Mesenchymal stem cell (in vitro differentiated cells and primary cell): Measurements from ENCODE around the gene UCHL5.
A peak's percentile ranks its signal among the peaks of the same experiment; 100 is the strongest.

Source experiments
- DNase-seq: peaks from one replicate; pipeline ENCODE4 v3.0.0-alpha.2; 2013
- H2AFZ ChIP-seq: one replicate; pipeline ENCODE4 v1.6.1; 2013; ENCODE audit warnings: low read depth, mild to moderate bottlenecking, control low read depth, inconsistent platforms, low read length, moderate library complexity
- H2AK5ac ChIP-seq: 2 replicates; pipeline ENCODE4 v1.6.1; 2013; ENCODE audit warnings: low read length, moderate library complexity, mild to moderate bottlenecking, inconsistent platforms; ENCODE audit not compliant: severe bottlenecking
- H2BK120ac ChIP-seq: one replicate; pipeline ENCODE4 v1.6.1; 2013; ENCODE audit warnings: low read depth, mild to moderate bottlenecking, inconsistent platforms, low read length, moderate library complexity
- H2BK12ac ChIP-seq, 2 experiments: one replicate each; pipeline ENCODE4 v1.6.1; 2013; ENCODE audit warnings: inconsistent platforms in 2 of 2, low read length in 2 of 2, mild to moderate bottlenecking in 2 of 2, moderate library complexity in 2 of 2, control low read depth in 1 of 2
- H2BK15ac ChIP-seq: one replicate; pipeline ENCODE4 v1.6.1; 2013; ENCODE audit warnings: mild to moderate bottlenecking, low read depth, inconsistent platforms; ENCODE audit not compliant: poor library complexity, severe bottlenecking
- H2BK5ac ChIP-seq: 2 replicates; pipeline ENCODE4 v1.6.1; 2013; ENCODE audit warnings: low read depth, mild to moderate bottlenecking, low read length, control low read depth, inconsistent platforms; ENCODE audit not compliant: poor library complexity, severe bottlenecking
- H3K14ac ChIP-seq, 2 experiments: one replicate each; pipeline ENCODE4 v1.6.1; 2013; ENCODE audit warnings: inconsistent platforms in 2 of 2, low read length in 2 of 2, control low read depth in 1 of 2, mild to moderate bottlenecking in 1 of 2, moderate library complexity in 1 of 2
- H3K18ac ChIP-seq, 2 experiments: one replicate each; pipeline ENCODE4 v1.6.1; 2013; ENCODE audit warnings: inconsistent platforms in 2 of 2, low read length in 2 of 2, control low read depth in 1 of 2, low read depth in 1 of 2, mild to moderate bottlenecking in 1 of 2
- H3K23ac ChIP-seq, 2 experiments: one replicate each; pipeline ENCODE4 v1.6.1; 2013; ENCODE audit warnings: inconsistent platforms in 2 of 2, low read length in 2 of 2, mild to moderate bottlenecking in 2 of 2, moderate library complexity in 2 of 2, control low read depth in 1 of 2
- H3K27ac ChIP-seq: 2 replicates; pipeline ENCODE4 v1.5.1; 2013; ENCODE audit warnings: mild to moderate bottlenecking, moderate library complexity, low read length, control low read depth, inconsistent platforms; ENCODE audit not compliant: poor library complexity, severe bottlenecking
- H3K27me3 ChIP-seq, 2 experiments: 2 replicates each; pipeline versions ENCODE4 v1.6.1 to v1.7.0; 2013; ENCODE audit warnings: low read length in 2 of 2, mild to moderate bottlenecking in 2 of 2, moderate library complexity in 2 of 2, control low read depth in 1 of 2, inconsistent platforms in 1 of 2; ENCODE audit not compliant: control insufficient read depth in 1 of 2, insufficient read depth in 1 of 2
- H3K36me3 ChIP-seq, 2 experiments: 2 replicates each; pipeline versions ENCODE4 v1.6.1 to v1.7.0; 2013; ENCODE audit warnings: low read length in 2 of 2, control low read depth in 1 of 2, inconsistent platforms in 1 of 2, low read depth in 1 of 2, mild to moderate bottlenecking in 1 of 2; ENCODE audit not compliant: insufficient read depth in 2 of 2, control insufficient read depth in 1 of 2
- H3K4ac ChIP-seq, 2 experiments: one replicate each; pipeline ENCODE4 v1.6.1; 2013; ENCODE audit warnings: inconsistent platforms in 2 of 2, low read length in 2 of 2, mild to moderate bottlenecking in 2 of 2, moderate library complexity in 2 of 2, control low read depth in 1 of 2, low read depth in 1 of 2
- H3K4me1 ChIP-seq: 2 replicates; pipeline ENCODE4 v1.6.1; 2013; ENCODE audit warnings: low read depth, low read length, control low read depth; ENCODE audit not compliant: control insufficient read depth, insufficient read depth
- H3K4me2 ChIP-seq: 2 replicates; pipeline ENCODE4 v1.6.1; 2013; ENCODE audit warnings: low read length, mild to moderate bottlenecking, inconsistent platforms; ENCODE audit not compliant: poor library complexity, severe bottlenecking
- H3K4me3 ChIP-seq, 2 experiments: 2 replicates each; pipeline versions ENCODE4 v1.5.1 to v1.7.0; 2013; ENCODE audit warnings: low read length in 2 of 2, mild to moderate bottlenecking in 2 of 2, control low read depth in 1 of 2, low read depth in 1 of 2; ENCODE audit not compliant: insufficient read depth in 1 of 2
- H3K79me1 ChIP-seq: replicated peaks from 2 replicates; pipeline ENCODE4 v1.6.1; 2013; ENCODE audit warnings: mild to moderate bottlenecking, control low read depth, low read length, inconsistent platforms; ENCODE audit not compliant: poor library complexity, severe bottlenecking
- H3K9ac ChIP-seq: 2 replicates; pipeline ENCODE4 v1.7.0; 2013; ENCODE audit warnings: mild to moderate bottlenecking, low read length, moderate library complexity
- H3K9me3 ChIP-seq: 2 replicates; pipeline ENCODE4 v1.7.0; 2013; ENCODE audit warnings: mild to moderate bottlenecking, low read length; ENCODE audit not compliant: control insufficient read depth
- H4K8ac ChIP-seq: one replicate; pipeline ENCODE4 v1.6.1; 2013; ENCODE audit warnings: inconsistent platforms, mild to moderate bottlenecking, low read length, moderate library complexity
- H4K91ac ChIP-seq: one replicate; pipeline ENCODE4 v1.6.1; 2013; ENCODE audit warnings: mild to moderate bottlenecking, low read length, inconsistent platforms
- WGBS: methylation state at CpG from one replicate; pipeline ENCODE4 v1.1.7; 2013; ENCODE audit warnings: mixed read lengths; 5-methylcytosine and 5-hydroxymethylcytosine counted together

The UCHL5 gene

GRCh38 chr1:193068013-193068412, 8.9 kb upstream of the UCHL5 start:
- Histone ChIP-seq H3K4ac (no peak overlapping the region), H3K18ac (no peak overlapping the region), H3K4me3 (no peak overlapping the region), H3K27me3 (no peaks in the 10 kb centered on the region), H2BK120ac (no peak overlapping the region), H3K4me1 (no peaks in the 10 kb centered on the region), H2BK15ac (no peak overlapping the region), H2AFZ (no peak overlapping the region), H4K91ac (no peak overlapping the region), H3K36me3 (peaks cover 0 to 22% of the 10 kb centered on the region in 2 experiments), H3K9ac (no peak overlapping the region), H3K14ac (peak overlapping the region in 1 of 2 experiments; percentile 11), H4K8ac (no peak overlapping the region), H2BK12ac (no peak overlapping the region), H2BK5ac (no peak overlapping the region), H2AK5ac (no peak overlapping the region), H3K4me2 (no peak overlapping the region), H3K27ac (no peak overlapping the region), H3K9me3 (no peaks in the 10 kb centered on the region), H3K23ac (peak overlapping the region in 1 of 2 experiments; percentile 83), H3K79me1 (peaks cover 7% of the 10 kb centered on the region)
- no peak for DNase-seq

GRCh38 chr1:193066606-193067005, 7.4 kb upstream of the UCHL5 start:
- Histone ChIP-seq H3K79me1 (peaks cover 7% of the 10 kb centered on the region), H2BK15ac (no peak overlapping the region), H3K18ac (no peak overlapping the region), H4K8ac (no peak overlapping the region), H3K27me3 (no peaks in the 10 kb centered on the region), H2BK120ac (no peak overlapping the region), H3K4me3 (no peak overlapping the region), H3K36me3 (peaks cover 0 to 17% of the 10 kb centered on the region in 2 experiments), H3K9me3 (no peaks in the 10 kb centered on the region), H3K4ac (no peak overlapping the region), H2AFZ (no peak overlapping the region), H3K27ac (no peak overlapping the region), H4K91ac (no peak overlapping the region), H2BK12ac (no peak overlapping the region), H3K4me2 (no peak overlapping the region), H3K14ac (no peak overlapping the region), H2AK5ac (no peak overlapping the region), H2BK5ac (no peak overlapping the region), H3K9ac (no peak overlapping the region), H3K23ac (no peak overlapping the region), H3K4me1 (no peaks in the 10 kb centered on the region)
- WGBS, result 97% methylated on average over 4 of the region's 4 CpGs
- DNase-seq, result no peak

- no peak overlapping the region for H3K9ac ChIP-seq
- no peak overlapping the region for H2BK15ac ChIP-seq
- H3K36me3 ChIP-seq, result peaks cover 0 to 13% of the 10 kb centered on the region in 2 experiments
Measured at GRCh38 chr1:193065954-193066353, 6.8 kb upstream of the UCHL5 start.

GRCh38 chr1:193062698-193063463, 3.7 kb upstream of the UCHL5 start:
- DNase-seq, result no peak
- no peak overlapping the region for H4K8ac ChIP-seq

More at GRCh38 chr1:193065954-193066353, 6.8 kb upstream of the UCHL5 start:
- H3K27me3 ChIP-seq, result no peaks in the 10 kb centered on the region
- H3K79me1 ChIP-seq, result peaks cover 7% of the 10 kb centered on the region
- no peak overlapping the region for H4K8ac ChIP-seq
- H3K4me3 ChIP-seq, result no peak overlapping the region
- H3K27ac ChIP-seq, result no peak overlapping the region
- H3K4me2 ChIP-seq, result no peak overlapping the region
- H2BK5ac ChIP-seq, result no peak overlapping the region
- no peak overlapping the region for H2AK5ac ChIP-seq
- no peaks in the 10 kb centered on the region for H3K9me3 ChIP-seq
- no peaks in the 10 kb centered on the region for H3K4me1 ChIP-seq
- H4K91ac ChIP-seq, result no peak overlapping the region
- H3K23ac ChIP-seq, result no peak overlapping the region
- no peak overlapping the region for H2AFZ ChIP-seq
- no peak overlapping the region for H3K4ac ChIP-seq
- no peak overlapping the region for H2BK12ac ChIP-seq
- no peak overlapping the region for H2BK120ac ChIP-seq
- no peak overlapping the region for H3K14ac ChIP-seq
- no peak for DNase-seq
- no peak overlapping the region for H3K18ac ChIP-seq

More at GRCh38 chr1:193062698-193063463, 3.7 kb upstream of the UCHL5 start:
- H3K18ac ChIP-seq, result no peak overlapping the region
- no peak overlapping the region for H3K4ac ChIP-seq
- H2BK12ac ChIP-seq, result no peak overlapping the region
- peaks cover 2% of the 10 kb centered on the region for H3K4me1 ChIP-seq
- no peak overlapping the region for H2AK5ac ChIP-seq
- no peak overlapping the region for H3K14ac ChIP-seq
- H3K9me3 ChIP-seq, result no peaks in the 10 kb centered on the region
- H3K27ac ChIP-seq, result no peak overlapping the region
- no peak overlapping the region for H2AFZ ChIP-seq
- no peaks in the 10 kb centered on the region for H3K27me3 ChIP-seq
- no peak overlapping the region for H3K4me3 ChIP-seq
- no peaks in the 10 kb centered on the region for H3K36me3 ChIP-seq
- H3K23ac ChIP-seq, result no peak overlapping the region
- no peak overlapping the region for H3K9ac ChIP-seq
- no peaks in the 10 kb centered on the region for H3K79me1 ChIP-seq
- no peak overlapping the region for H2BK5ac ChIP-seq
- no peak overlapping the region for H2BK120ac ChIP-seq
- no CpG with 5 or more reads among the region's 4 CpGs for WGBS
- no peak overlapping the region for H3K4me2 ChIP-seq
- no peak overlapping the region for H2BK15ac ChIP-seq
- H4K91ac ChIP-seq, result no peak overlapping the region
